Hematopoietic multipotent progenitor cell treated with erythropoietin and hydrocortisone succinate and interleukin-3 and kit ligand, for 4 days (in vitro differentiated cells): ENCODE results near the gene SAMD3.
"Not testable (repeated sequence)": the region's sequence is repeated elsewhere in the genome, so short reads cannot be mapped to it uniquely, and the experiment has no call there.

Source experiments
- DNase-seq: peaks from one replicate; pipeline ENCODE4 v3.0.0-alpha.2; 2015

SAMD3 gene, protein sequence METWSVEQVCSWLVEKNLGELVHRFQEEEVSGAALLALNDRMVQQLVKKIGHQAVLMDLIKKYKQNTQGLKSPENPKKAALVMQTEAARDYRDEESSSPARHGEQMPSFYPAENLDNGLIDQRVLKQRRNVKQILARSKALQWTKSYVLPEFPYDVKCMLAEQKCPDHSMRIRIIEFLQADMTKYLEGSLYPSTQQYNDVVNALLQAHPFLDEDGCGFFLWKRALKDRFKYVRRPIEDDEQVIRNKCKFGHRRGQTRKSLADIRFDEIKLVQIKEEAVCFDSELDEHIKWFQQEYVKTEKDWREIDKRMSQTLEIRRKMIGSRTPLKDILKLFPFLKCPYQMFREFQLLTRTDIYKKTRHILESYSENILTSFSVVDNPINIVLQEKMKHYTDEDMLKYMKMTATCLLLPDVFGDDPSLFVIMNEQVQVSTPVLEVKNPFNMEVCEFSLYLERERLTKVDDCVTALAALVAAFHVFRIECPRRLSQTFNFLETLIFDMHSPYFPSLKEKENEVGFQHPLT

DNA sequence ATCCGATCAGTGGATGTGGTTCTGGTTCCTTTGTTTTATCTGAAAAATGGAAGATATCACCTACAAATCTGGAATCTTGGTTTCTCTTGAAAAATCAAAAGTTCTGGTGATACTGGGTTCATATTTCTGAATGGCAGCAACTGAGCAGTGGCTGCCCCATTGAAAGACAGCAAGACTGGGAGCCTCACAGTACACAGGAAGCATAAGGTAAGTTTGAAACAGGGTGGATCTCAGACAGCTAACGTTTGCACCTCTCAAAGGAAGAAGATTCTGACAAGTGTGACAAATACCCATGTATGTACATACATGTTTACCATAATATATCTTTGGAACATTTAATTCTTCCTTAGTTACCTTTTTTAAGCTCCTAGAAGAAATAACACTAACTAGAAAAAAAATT lies at the start of gene SAMD3:
SAMD3 (minus strand) TSS at position 177 of the 400 bp plus-strand sequence. CDS start 7,678 bp downstream, outside the sequence.
- no peak for DNase-seq

DNA sequence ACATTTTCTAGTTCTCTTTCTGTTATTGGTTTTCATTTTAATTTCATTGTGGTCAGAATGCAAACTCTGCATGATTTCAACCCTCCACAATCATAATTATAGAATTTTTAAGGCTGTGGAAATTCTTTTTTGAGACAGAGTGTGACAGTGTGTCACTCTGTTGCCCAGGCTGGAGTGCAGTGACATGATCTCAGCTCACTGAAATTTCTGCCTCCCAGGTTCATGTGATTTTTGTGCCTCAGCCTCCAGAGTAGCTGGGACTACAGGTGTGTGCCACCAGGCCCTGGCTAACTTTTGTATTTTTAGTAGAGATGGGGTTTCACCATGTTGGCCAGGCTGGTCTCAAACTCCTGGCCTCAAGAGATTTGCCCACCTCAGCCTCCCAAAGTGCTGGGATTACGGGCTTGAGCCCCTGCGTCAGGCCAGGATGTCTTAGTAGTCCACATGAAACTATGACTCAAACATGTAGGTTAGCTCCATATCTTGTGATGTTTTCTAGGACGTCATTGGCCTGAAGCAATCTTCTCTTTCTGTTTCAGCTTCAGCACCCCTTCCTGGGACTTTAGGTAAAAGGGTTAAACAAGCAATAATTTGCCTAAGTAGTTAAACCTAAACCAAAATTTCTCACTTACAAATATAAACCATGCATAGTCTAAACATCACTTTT lies 47.4 kb upstream of the SAMD3 start:
- no peak for DNase-seq

DNA sequence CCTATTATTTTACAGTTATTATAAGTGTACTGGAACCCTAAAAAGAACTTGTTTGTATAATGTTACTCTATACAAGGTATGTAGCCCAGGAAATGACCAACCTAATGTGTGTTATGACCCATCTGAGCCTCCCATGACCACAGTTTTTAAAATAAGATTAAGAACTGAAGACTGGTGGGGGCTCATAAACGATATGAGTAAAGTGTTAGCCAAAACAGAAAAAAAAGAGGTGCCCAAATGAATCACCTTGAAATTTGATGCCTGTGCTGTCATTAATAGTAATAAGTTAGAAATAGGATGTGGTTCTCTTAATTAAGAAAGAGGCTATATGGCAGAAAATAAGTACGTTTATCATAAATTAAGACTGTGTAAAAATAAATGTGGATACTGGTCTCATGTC lies 42.8 kb upstream of the SAMD3 start:
- not testable (repeated sequence) for DNase-seq

DNA sequence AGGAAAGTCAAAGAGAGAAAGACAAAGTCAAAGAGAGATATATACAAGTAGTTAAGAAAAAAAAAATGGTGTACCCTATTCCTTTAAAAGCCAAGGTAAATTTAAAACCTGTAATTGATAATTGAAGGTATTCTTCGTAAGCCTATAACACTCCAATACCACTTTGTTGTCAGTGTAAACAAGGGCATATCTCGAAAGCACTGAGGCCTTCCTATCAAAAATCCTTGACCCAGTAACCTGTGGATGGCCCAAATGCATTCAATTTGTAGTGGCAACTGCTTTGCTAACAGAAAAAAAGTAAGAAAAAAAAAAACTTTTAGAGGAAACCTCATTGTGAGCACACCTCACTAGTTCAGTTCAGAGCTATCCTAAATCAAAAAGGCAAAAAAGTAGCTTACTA lies 39.3 kb upstream of the SAMD3 start:
- no peak for DNase-seq

DNA sequence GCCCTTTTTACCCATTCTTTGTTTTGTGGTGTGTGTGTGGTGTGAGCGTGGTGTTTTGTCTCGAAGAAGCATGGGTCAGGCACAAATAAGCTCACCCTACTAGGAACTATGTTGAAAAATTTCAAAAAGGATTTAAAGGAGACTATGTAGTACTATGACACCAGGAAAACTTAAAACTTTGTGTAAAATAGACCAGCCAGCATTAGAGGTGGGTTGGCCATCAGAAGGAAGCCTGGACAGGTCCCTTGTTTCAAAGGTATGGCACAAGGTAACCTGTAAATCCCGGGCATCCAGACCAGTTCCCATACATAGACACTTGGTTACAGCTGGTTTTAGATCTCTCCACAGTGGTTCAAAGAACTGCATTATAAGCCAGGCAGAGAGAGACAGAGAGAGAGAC lies 38.8 kb upstream of the SAMD3 start:
- not testable (repeated sequence) for DNase-seq

DNA sequence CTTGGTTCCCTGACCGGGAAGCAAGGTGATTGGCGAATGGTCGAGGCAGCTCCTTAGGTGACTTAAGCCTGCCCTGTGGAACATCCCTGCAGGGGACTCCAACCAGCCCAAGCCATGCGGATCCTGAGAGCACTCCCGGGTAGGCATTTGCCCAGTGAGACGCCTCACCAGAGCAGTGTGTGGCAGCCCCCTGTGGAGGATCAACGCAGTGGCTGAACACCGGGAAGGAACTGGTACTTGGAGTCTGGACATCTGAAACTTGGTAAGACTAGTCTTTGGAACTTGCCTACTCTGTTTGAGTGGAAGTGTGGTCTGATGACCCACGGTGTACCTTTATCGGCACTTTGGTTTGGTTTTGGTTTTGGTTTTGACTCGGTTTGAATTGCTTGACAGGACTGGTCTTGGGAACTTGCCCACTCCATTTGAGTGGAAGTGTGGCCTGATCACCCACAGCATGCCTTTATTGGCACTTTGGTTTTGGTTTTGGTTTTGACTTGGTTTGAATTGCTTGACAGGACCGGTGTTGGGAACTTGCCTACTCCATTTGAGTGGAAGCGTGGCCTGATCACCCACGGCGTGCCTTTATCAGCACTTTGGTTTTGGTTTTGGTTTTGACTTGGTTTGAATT lies 38.0 kb upstream of the SAMD3 start:
- DNase-seq: not testable (repeated sequence)

DNA sequence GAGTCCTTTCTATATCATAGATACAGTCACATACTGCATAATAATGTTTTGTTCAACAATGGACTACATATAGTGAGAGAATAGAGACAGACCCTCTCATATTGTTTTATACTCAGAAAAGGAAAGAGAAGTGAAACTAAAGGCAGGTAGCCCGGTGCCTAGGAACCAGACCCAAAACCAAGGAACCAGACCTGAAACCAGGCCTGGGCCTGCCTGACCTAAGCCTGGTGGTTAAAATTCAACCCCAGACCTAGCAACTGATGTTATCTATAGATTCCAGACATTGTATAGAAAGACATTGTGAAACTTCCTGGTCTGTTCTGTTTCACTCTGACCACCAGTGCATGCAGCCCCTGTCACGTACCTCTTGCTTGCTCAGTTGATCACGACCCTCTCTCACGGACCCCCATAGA lies 37.3 kb upstream of the SAMD3 start:
- DNase-seq: peak; percentile 12

DNA sequence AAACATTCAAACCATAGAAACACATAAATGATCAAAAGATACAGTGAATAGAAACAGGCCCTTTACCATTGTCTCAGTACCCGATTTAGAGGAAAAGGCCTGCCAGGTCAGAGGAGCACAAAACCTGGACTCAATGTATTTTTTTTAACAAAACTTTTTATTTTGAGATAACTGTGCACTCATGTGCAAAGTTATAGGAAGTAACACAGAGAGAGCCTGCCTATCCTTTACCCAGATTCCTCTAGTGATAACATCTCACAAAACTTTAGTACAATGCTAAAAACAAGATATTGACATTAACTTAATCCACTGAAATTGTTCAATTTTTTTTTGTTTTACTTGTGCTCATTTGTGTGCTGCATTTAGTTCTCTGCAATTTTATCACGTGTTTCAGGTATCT lies 36.8 kb upstream of the SAMD3 start:
- DNase-seq: peak; percentile 1

DNA sequence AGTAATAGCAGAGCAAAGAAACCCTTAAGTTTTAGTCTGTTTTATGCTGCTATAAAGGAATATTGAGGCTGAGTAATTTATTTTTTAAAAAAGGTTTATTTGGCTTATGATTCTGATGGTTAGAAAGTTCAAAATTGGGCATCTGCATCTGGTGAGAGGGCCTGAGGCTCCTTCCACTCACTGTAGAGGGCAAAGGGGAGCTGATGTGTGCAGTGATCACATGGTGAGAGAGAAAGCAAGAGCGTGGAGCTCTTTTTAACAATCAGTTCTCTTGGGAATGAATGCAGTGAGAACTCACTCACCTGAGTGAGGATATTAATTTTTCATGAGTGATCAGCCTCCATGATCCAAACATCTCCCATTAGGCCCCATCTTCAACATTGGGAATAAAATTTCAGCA lies 36.4 kb upstream of the SAMD3 start:
- DNase-seq: no peak

DNA sequence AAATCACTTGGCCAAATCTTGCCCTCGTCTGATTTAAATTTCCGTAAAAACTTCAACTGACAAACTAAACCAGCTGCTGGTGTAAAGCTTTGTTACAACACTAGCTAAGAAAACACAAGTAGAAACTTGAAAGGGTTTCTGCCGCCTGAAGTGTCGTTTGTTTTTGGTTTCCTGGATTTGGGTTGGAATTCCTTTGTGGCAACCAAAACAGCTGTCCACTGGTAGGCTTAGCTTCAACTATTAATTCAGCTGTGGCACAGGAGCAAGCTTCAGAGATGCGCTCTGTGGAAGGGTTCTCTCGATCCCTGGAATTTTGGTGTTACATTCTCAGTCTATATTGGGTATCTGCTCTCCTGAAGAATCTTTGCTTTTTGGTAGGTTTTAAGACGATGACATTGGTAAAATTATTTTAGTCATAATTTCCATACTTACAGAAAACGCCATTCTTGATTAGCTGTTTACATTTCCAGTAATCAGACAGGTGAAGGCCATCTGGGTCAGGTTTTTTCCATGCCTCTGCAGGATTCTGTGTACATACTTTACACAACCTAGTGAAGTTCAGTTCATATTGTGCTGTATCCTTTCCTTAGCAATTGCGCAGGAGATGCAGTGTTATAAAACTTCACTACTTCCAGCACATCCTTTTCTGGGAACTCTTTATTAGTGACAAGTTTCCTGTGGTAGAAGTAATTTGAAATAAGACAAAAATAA lies 29.9 kb upstream of the SAMD3 start:
- DNase-seq: no peak

DNA sequence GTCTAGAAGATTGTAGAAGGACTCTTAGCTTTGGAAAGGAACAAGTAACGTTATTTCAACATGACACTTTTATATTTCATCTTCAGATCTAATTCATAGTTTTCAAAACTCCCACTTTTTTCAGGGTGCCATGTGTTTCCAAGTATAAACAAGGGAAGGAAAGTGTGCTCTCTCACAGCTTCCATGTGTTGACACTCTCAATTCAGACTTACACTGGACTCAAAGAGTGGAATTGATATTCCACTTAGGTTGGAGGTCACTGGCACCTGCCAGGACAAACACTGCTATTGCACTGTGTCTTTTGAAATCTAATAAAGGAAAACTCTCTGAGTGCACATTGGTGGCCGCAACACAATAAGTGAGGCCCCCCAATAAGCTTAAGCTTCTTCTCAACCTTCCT lies 22.5 kb upstream of the SAMD3 start:
- DNase-seq: no peak

DNA sequence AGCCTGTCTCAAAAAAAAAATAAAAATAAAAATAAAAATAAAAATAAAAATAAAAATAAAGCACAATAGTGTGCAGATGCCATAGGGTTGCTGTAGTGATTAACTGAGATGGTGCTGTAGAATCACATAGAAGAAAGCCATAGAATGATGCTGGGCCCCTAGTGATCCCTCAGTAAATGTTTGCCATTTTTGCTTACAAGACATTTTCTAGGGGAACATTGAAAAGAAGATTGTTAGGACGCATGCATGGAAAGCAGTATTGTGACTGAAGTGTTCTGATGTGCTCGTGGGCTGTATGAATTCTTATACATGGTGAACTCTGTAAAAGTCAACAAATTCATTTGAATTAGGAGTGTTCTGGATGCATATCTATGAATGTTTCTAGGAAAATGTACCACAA lies 22.0 kb upstream of the SAMD3 start:
- no peak for DNase-seq

DNA sequence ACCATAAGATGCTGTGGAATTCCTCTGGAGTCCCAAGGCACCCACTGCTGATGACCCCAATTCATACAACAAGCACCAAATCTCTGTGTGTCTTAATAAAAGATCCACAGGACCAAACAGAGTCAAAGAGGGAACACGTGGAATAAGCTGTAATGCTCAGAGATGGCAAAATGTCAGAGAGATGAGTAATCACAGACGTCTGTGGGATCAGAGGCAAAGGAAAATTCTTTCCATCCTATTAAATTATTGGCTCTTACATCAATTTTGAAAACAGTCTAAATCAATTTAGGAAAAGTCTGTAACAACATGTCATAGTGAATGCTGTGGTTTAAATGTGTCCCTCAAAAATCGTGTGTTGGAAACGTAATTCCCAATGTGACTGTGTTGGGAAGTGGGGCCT lies 17.5 kb upstream of the SAMD3 start:
- no peak for DNase-seq

DNA sequence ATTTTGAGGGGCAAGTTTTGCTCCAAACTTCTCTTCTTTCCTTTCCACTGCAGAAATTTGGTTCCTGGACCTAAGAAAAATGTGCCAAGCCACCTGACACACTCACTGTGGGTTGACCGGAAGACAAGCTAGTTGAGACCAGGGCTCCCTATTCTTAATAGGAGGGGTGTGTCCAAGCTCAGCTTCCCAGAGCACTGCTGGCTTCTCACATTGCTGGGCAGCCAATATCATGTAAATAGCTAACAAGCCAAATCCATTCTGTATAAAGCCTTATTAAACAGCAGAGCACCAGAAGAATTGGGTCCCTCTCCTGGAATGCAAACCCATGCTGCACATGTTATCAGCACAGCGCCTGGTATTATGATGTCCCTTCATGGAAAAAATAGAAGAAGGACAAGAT lies 17.0 kb upstream of the SAMD3 start:
- DNase-seq: no peak

DNA sequence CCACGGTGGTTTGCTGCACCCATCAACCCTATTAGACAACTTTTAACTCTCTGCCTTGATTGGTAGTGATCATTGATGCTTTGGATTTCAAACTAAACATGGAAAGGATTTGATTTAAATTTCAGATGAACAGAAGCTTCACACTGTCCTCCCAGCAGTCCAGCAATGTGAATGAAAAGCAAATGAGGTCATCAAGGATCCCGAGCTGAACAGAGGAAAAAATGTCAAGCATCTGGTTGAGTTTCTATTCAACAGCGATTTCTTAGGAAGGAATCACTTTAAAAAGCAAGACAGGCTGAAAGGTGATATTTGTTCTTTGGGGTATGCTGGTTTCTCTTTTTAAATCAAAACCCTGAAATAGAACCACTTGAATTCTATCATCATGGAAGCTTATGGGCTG lies 10.6 kb upstream of the SAMD3 start:
- DNase-seq: no peak

DNA sequence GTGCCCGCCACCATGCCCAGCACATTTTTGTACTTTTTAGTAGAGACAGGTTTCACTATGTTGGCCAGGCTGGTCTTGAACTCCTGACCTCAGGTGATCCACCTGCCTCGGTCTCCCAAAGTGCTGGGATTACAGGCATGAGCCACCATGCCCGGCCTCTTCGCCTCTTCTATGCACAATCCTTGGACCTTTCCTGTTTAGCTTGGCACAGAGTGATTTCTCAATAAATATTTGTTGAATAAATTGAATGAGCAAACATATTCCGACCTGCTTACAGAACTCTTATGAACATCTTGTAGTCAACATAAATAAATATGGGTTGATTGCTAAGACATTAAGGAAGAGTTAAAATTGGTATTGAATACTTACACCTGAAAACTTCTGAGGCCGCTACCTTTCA lies 7.8 kb upstream of the SAMD3 start:
- DNase-seq: not testable (repeated sequence)

DNA sequence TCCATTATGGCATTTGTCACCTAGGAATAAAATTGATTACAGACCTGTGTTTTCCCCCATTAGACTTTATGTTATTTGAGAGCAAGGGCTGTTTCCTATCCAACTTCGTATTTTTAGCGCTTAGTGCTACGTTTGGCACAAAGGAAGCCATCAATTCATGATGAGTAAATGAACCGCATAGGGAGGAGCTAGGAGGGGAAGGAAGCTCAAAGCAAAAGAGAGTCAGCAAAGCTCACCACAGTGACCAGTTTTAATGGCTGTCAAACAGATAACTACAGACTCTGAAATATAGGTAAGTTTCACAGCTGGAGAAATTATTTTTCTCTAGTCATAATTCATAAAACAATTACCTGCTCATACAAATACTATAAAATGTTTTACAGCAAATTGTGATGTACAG lies 6.9 kb upstream of the SAMD3 start:
- DNase-seq: peak; percentile 17

DNA sequence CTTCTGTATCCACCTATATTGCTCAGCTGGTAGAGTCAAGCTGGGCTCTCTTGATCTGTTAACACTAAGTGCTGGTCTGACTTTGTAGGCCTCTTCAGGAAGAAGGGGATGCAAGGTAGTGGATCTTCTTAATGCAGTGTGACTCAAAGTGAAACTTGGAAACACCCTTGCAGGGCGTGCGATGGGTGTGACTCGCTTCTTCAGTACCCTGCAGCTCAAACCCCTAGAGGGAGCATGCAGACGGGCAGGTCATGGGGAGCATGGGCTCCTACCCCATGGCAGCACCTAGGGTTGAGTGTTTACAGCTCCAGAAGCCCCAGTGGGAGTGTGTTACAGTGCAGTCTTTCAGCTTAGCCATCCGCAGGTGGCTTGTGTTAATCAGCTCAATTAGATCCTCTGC lies 757 bp upstream of the SAMD3 start:
- peak; percentile 22 for DNase-seq

DNA sequence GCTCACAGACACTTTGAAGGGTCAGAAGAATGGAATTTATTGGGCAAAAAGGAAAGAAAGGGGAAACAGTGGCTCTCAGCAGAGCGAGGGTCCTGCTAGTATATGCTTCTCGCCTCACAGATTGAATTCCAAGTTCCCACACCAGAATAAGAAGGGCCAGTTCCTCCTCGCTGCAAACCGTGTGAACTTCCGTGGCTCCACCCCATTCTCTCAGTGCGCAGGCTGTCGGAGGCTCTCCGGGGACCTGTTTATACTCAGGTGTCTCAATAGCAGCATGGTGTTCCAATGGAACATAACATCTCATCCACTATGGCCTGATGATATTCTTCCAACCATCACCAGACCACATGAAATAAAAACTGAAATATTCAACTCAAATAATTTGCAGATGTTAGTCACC lies 4.6 kb downstream of the SAMD3 start:
- no peak for DNase-seq

DNA sequence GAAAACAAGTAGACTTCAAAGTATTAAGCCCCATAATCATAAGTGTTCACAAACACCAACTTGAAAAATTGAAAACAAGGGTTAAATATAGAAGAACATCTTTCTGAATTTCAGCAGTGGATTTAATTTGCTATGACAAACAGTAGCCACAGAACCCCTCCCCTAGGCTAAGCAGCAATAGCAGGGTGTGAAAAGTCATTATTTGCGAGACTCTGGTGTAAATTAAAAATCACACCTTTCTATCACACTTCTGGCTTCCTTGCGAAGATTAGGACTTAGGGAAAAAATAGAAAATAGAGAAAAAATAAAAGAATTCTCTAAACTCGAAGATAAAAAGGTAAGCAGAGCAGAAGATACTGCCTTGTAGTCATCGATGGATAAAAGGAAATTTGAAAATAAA lies 6.1 kb downstream of the SAMD3 start:
- DNase-seq: no peak

DNA sequence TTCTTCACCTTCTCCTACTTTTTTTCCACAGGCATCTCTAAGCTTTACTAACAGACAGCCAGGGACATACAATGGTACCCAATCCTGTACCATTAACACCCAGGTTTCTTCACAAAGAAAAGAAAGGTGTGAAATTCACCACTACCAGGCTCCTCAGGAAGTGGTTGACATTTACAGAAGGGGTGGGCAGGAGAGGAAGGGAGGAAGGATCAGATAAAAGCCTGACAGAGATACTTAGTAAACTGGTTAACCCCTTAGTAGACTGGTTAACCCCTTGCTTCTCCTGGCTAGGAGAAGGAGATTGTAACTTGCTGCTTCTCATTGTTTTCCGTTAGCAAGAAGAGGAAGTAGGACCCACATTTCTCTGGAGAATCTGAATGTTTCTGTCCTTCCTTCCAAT lies 7.2 kb downstream of the SAMD3 start:
- peak; percentile 59 for DNase-seq

DNA sequence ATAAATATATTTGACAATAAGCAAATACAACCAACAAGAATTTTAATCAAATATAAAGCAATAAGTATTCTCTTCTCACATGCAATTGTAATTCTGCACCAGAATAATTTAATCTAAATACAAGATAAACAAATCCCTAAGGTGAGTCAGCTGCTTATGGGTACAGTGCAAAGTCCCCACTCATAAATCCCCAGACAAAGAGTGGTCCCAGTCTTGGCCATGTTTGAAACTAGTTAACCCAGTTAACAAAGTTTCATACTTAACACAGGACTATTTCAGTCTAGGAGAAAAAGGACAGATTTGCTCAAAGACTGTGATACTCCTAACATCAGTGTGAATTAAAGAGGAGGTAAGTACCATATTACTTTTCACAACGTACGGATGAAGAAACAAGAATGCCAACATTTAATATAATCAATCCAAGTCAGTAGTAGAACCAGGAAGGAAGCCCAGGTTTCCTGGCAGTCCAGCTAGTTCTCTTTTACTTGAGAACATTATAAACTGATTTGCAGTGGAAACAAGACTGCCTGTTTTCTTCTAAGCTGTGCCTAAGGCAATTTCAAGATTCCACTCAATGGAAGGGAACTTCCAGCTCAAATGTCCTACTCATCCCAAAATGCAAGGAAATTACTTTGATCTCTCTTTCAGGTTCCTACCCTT lies 10.4 kb downstream of the SAMD3 start:
- DNase-seq: no peak

DNA sequence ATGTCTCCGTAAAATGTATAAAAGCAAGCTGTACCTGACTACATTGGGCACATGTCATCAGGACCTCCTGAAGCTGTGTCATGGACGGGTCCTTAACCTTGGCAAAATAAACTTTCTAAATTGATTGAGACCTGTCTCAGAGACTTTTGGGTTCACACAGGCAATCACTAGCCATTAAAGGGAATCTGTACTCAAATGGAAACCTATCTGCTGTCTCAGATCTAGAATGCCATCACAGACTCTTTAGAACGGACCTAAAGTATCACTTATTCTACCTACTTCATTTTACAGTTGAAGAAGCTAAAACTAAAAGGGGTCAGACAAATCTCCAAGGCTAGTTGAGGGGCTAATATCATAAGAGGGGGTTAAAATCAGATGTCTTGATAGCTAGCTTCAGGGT lies 11.1 kb downstream of the SAMD3 start:
- no peak for DNase-seq
